Liver (tissue), 3 donors: ENCODE measurements around the gene GADL1.

Experiments used
- CTCF ChIP-seq: fragments of 150-350 bp; IDR thresholded peaks from 2 replicates; pipeline ENCODE4 v1.5.1; 2017; ENCODE audit warnings: improper control_type of control experiment, low read depth, low read length; ENCODE audit not compliant: missing input control
- EGR1 ChIP-seq, 2 donors: IDR thresholded peaks; 2 replicates each; pipeline ENCODE4 v1.6.1; 2016 to 2018; ENCODE audit warnings: antibody characterized with exemption in 2 of 2, low read depth in 2 of 2
- FOXA2 ChIP-seq: IDR thresholded peaks from 2 replicates; pipeline ENCODE4 v1.6.1; 2016; ENCODE audit warnings: antibody characterized with exemption
- GABPA ChIP-seq, 2 donors: IDR thresholded peaks in 1 of 2; conservative IDR thresholded peaks in 1 of 2; 2 replicates each; pipeline ENCODE4 v1.6.1; 2016; ENCODE audit warnings: antibody characterized with exemption in 2 of 2, mild to moderate bottlenecking in 1 of 2, moderate library complexity in 1 of 2
- JUND ChIP-seq, 2 donors: IDR thresholded peaks; 2 replicates each; pipeline ENCODE4 v1.6.1; 2016; ENCODE audit warnings: antibody characterized with exemption in 2 of 2
- MAX ChIP-seq: IDR thresholded peaks from 2 replicates; pipeline ENCODE4 v1.6.1; 2016; ENCODE audit warnings: antibody characterized with exemption
- RAD21 ChIP-seq, 2 donors: IDR thresholded peaks; 2 replicates each; pipeline ENCODE4 v1.6.1; 2016; ENCODE audit warnings: antibody characterized with exemption in 2 of 2, mild to moderate bottlenecking in 2 of 2
- REST ChIP-seq: IDR thresholded peaks from 2 replicates; pipeline ENCODE4 v1.6.1; 2016; ENCODE audit warnings: antibody characterized with exemption, mild to moderate bottlenecking
- RXRA ChIP-seq, 2 donors: IDR thresholded peaks; 2 replicates each; pipeline ENCODE4 v1.6.1; 2017 to 2018; ENCODE audit warnings: antibody characterized with exemption in 2 of 2, mild to moderate bottlenecking in 1 of 2
- SP1 ChIP-seq: IDR thresholded peaks from 2 replicates; pipeline ENCODE4 v1.6.1; 2018; ENCODE audit warnings: antibody characterized with exemption, mild to moderate bottlenecking
- YY1 ChIP-seq: IDR thresholded peaks from 2 replicates; pipeline ENCODE4 v1.6.1; 2016; ENCODE audit warnings: antibody characterized with exemption, mild to moderate bottlenecking
- ZBTB33 ChIP-seq: IDR thresholded peaks from 2 replicates; pipeline ENCODE4 v1.6.1; 2016; ENCODE audit warnings: antibody characterized with exemption
- donor health status: healthy.
- donor health status: healthy.

- TF ChIP-seq GABPA (IDR thresholded peaks at IDR 0.05 in 1 of 2, conservative IDR thresholded peaks at IDR 0.05 in 1 of 2), result no peak
- TF ChIP-seq CTCF, result no peak
- no peak for TF ChIP-seq SP1
- TF ChIP-seq ZBTB33, result no peak
- no peak for TF ChIP-seq YY1
- TF ChIP-seq JUND (IDR thresholded peaks at IDR 0.05), result no peak
- no peak for TF ChIP-seq RAD21 (IDR thresholded peaks at IDR 0.05)
- no peak for TF ChIP-seq MAX
- TF ChIP-seq EGR1 (IDR thresholded peaks at IDR 0.05; ENCODE audit: low read depth in 2 of 2), result no peak
- no peak for TF ChIP-seq RXRA (IDR thresholded peaks at IDR 0.05)
- no peak for TF ChIP-seq REST
- TF ChIP-seq FOXA2, result no peak
These were observed 126.4 kb downstream of the GADL1 start for GRCh38 chr3:30768046-30768445.
